GM04503 (cell line): ENCODE results near the gene TRABD2B.

Experiments
- DNase-seq: peaks from one replicate; pipeline ENCODE4 v3.0.0-alpha.2; 2012; ENCODE audit warnings: low read depth

Gene TRABD2B

GRCh38 chr1:47795102-47795501 lies 202.1 kb downstream of the TRABD2B start:
- no peak for DNase-seq

- DNase-seq: no peak
Observed at GRCh38 chr1:47794530-47794929, 202.7 kb downstream of the TRABD2B start.

- no peak for DNase-seq
Observed at GRCh38 chr1:47794081-47794480, 203.1 kb downstream of the TRABD2B start.

- no peak for DNase-seq
Observed at GRCh38 chr1:47793563-47793962, 203.6 kb downstream of the TRABD2B start.

- DNase-seq: no peak
Observed at GRCh38 chr1:47792779-47793178, 204.4 kb downstream of the TRABD2B start.

GRCh38 chr1:47791879-47792608 lies 205.1 kb downstream of the TRABD2B start:
- DNase-seq: no peak

- no peak for DNase-seq
Observed at GRCh38 chr1:47788761-47789160, 208.4 kb downstream of the TRABD2B start.

GRCh38 chr1:47787560-47787959 lies 209.6 kb downstream of the TRABD2B start:
- no peak for DNase-seq

GRCh38 chr1:47786316-47786715 lies 210.9 kb downstream of the TRABD2B start:
- DNase-seq: no peak

GRCh38 chr1:47785561-47786271 lies 211.5 kb downstream of the TRABD2B start:
- no peak for DNase-seq

GRCh38 chr1:47785118-47785517 lies 212.1 kb downstream of the TRABD2B start:
- no peak for DNase-seq

- no peak for DNase-seq
Observed at GRCh38 chr1:47784497-47784822, 212.7 kb downstream of the TRABD2B start.

- no peak for DNase-seq
Observed at GRCh38 chr1:47783638-47784496, 213.3 kb downstream of the TRABD2B start.

- DNase-seq: no peak
Observed at GRCh38 chr1:47782414-47783166, 214.6 kb downstream of the TRABD2B start.

- DNase-seq: no peak
Observed at GRCh38 chr1:47781171-47781959, 215.8 kb downstream of the TRABD2B start.

GRCh38 chr1:47780469-47780995 lies 216.7 kb downstream of the TRABD2B start:
- DNase-seq: no peak

- DNase-seq: no peak
Observed at GRCh38 chr1:47779613-47780012, 217.6 kb downstream of the TRABD2B start.

- no peak for DNase-seq
Observed at GRCh38 chr1:47778280-47778679, 218.9 kb downstream of the TRABD2B start.

- DNase-seq: no peak
Observed at GRCh38 chr1:47777322-47777721, 219.9 kb downstream of the TRABD2B start.

- DNase-seq: no peak
Observed at GRCh38 chr1:47776667-47777131, 220.5 kb downstream of the TRABD2B start.
